Naive B cell (primary cell): ENCODE results near the gene CAMTA1. TPM values are rescaled to one million over a fixed set of nuclear protein-coding genes. Genes with fewer than 3 reads are reported as not detected.
"Not testable (repeated sequence)": the region's sequence is repeated elsewhere in the genome, so short reads cannot be mapped to it uniquely, and the experiment has no call there.

Experiments
- ATAC-seq, 2 donors: fragments of 150-1000 bp; cut with Tn5 transposase; 2 replicates each; pipeline ENCODE4 v1.10.0; 2021; ENCODE audit warnings: low read depth in 2 of 2, mild to moderate bottlenecking in 2 of 2, moderate library complexity in 2 of 2
- DNase-seq: peaks from one replicate; pipeline ENCODE4 v3.0.0; 2022
- H3K27ac Mint-ChIP-seq, 6 donors: one replicate each; pipeline ENCODE4 v1.8.0; 2020 to 2022; ENCODE audit warnings: mild to moderate bottlenecking in 6 of 6, mixed read lengths in 6 of 6, moderate library complexity in 5 of 6, inconsistent platforms in 2 of 6
- H3K27me3 Mint-ChIP-seq, 3 donors: one replicate each; pipeline ENCODE4 v1.8.0; 2021 to 2022; ENCODE audit warnings: mixed read lengths in 3 of 3, mild to moderate bottlenecking in 1 of 3
- H3K36me3 Mint-ChIP-seq, 2 donors: one replicate each; pipeline ENCODE4 v1.8.0; 2020 to 2022; ENCODE audit warnings: mixed read lengths in 2 of 2, inconsistent platforms in 1 of 2, mild to moderate bottlenecking in 1 of 2
- H3K4me1 Mint-ChIP-seq, 3 donors: one replicate each; pipeline ENCODE4 v1.8.0; 2020 to 2022; ENCODE audit warnings: mixed read lengths in 3 of 3, inconsistent platforms in 1 of 3, mild to moderate bottlenecking in 1 of 3, moderate library complexity in 1 of 3
- H3K4me3 Mint-ChIP-seq, 8 donors: one replicate each; pipeline ENCODE4 v1.8.0; 2020 to 2022; ENCODE audit warnings: mild to moderate bottlenecking in 8 of 8, mixed read lengths in 8 of 8, moderate library complexity in 8 of 8, inconsistent platforms in 2 of 8
- H3K9me3 Mint-ChIP-seq, 7 donors: one replicate each; pipeline ENCODE4 v1.8.0; 2020 to 2022; ENCODE audit warnings: mixed read lengths in 7 of 7, mild to moderate bottlenecking in 5 of 7, inconsistent platforms in 2 of 7, moderate library complexity in 1 of 7
- polyA plus RNA-seq, 6 donors: library from polyadenylated mRNA; unstranded; fragments of 300-500 nt; fragmentation: Illumina TruSeq; gene quantifications; one replicate each; pipeline ENCODE4 v1.2.3, GENCODE V29; 2021; ENCODE audit warnings: low read depth in 6 of 6

Gene CAMTA1
- polyA plus RNA-seq, 6 donors from 2014 or later = 75.4 to 140 (median 88.8) TPM

DNA sequence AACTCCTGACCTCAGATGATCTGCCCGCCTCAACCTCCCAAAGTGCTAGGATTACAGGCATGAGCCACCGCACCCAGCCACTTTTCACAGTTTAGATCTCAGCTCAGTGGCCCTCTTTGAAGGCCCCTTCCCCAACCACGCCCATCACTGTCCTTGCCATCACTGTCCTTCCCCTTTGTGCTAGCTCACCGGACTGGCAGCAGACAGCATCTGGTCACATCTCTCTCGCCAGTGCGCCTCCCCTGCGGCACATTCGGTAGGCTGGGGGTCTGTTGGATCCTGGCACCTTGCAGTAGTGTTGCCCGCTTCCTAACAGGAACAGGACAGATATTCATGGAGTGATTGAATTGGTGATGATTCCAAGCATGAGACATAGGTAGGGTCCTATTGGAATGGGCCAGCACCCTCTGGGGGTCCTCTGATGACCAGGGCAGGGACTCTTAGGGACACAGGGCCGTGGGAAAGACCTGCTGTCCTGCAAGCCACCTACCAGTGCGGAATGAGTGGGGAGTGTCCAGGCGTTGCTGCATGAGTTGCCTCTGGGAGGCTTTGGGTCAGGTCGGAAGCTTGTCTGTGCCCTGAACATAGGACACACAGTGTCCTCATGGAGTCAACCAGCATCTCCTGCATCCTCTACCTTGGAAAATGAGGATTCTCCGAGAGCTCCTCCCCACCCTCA, 807.0 kb downstream of the CAMTA1 start:
- DNase-seq (no peak), ATAC-seq (no peak)
- no peaks in the 10 kb centered on the region for H3K36me3 Mint-ChIP-seq
- H3K4me1 Mint-ChIP-seq = peaks cover 0 to 5% (median 0%) of the 10 kb centered on the region in 3 donors
- H3K27me3 Mint-ChIP-seq = peaks cover 0 to 12% (median 8%) of the 10 kb centered on the region in 3 donors
- no peak overlapping the region for H3K4me3 Mint-ChIP-seq
- no peak overlapping the region for H3K27ac Mint-ChIP-seq
- peaks cover 0 to 2% (median 0%) of the 10 kb centered on the region in 7 donors for H3K9me3 Mint-ChIP-seq

GRCh38 chr1:7594002-7594713, 808.9 kb downstream of the CAMTA1 start:
- no peak overlapping the region for H3K4me3 Mint-ChIP-seq
- peaks cover under 1 to 6% (median 3%) of the 10 kb centered on the region in 7 donors for H3K9me3 Mint-ChIP-seq
- no peak overlapping the region for H3K27ac Mint-ChIP-seq
- DNase-seq = no peak
- H3K4me1 Mint-ChIP-seq = peaks cover 0 to 5% (median 0%) of the 10 kb centered on the region in 3 donors
- H3K36me3 Mint-ChIP-seq = no peaks in the 10 kb centered on the region
- peaks cover 0 to 12% (median 8%) of the 10 kb centered on the region in 3 donors for H3K27me3 Mint-ChIP-seq
- ATAC-seq = no peak

DNA sequence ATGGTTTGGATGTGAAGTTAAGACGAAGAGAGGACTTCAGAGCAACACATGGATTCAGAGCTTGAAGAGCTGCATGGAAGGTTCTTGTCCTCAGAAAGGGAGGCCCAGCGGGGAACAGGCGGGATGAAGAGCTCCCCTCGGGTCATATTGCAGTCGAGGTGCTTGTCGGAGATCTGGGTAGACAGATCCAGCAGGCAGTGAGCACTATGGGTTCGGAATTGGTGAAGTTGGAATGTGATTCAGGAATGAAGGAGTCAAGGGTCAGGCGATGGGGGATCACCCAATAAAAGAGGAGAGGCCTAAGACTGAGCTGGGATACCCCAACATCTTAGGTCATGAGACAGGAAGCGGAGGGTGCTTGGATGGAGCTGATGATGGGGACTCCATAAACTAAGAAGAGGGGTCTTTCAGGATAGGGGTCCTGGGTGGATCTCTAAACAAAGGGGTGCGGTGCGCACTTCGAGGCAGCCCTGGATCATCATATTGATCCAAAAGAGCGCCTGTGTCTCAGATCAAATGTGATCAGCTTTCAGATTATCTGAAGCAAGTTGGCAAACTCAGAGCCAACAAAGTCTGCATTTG, 809.6 kb downstream of the CAMTA1 start:
- Mint-ChIP-seq H3K4me1 (peaks cover 0 to 5% (median 0%) of the 10 kb centered on the region in 3 donors), H3K9me3 (peaks cover 2 to 11% (median 4%) of the 10 kb centered on the region in 7 donors), H3K36me3 (no peaks in the 10 kb centered on the region), H3K27ac (no peak overlapping the region), H3K27me3 (peaks cover 1 to 12% (median 8%) of the 10 kb centered on the region in 3 donors), H3K4me3 (no peak overlapping the region)
- DNase-seq (no peak), ATAC-seq (no peak)

- Mint-ChIP-seq H3K36me3 (no peaks in the 10 kb centered on the region), H3K9me3 (peaks cover 2 to 15% (median 4%) of the 10 kb centered on the region in 7 donors), H3K4me1 (peaks cover 0 to 5% (median 0%) of the 10 kb centered on the region in 3 donors), H3K27me3 (peaks cover 3 to 12% (median 8%) of the 10 kb centered on the region in 3 donors), H3K27ac (no peak overlapping the region), H3K4me3 (no peak overlapping the region)
- ATAC-seq = no peak
- no peak for DNase-seq
These were observed 810.1 kb downstream of the CAMTA1 start for GRCh38 chr1:7595336-7595735.

DNA sequence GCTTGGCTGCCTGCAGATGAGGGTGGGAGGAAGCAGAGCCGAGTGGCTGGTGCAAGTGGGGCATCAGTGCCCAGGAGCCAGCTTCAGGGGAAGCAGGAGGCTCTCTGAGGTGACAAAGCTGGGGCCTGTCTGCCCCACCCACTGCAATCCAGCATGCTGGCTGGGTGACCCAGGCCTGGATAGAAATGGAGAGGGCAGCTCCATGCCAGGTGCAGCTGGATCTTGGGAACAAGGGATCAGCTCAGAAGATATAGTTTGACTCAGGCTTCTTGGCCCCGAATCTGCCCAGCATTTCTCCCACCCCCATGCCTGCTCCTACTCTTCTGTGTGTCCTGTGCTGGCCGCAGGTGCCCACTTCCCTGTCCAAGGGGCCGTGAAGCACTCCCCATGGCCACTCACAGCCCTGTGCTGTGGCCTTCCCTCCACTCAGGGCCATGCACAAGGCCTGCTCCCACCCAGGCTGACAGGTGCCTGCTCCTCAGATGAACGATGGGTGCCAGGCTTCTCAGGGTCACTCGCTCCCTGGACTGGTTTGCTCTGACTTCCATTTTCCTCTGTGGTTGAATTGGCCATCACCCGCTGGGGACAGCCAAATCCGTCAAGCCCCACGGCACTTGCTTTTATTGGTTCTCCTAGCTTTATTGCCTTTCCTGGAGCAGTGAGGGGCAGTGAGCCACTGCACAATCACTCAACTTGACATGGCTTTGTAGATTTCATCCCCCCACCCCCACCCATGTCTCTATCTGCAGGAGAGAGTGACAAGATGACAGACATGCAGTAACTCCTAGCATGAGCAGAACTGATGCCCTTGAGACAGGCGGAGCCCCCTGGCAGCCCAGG, 811.1 kb downstream of the CAMTA1 start:
- Mint-ChIP-seq H3K27ac (no peak overlapping the region), H3K4me3 (no peak overlapping the region), H3K4me1 (peaks cover 0 to 5% (median 0%) of the 10 kb centered on the region in 3 donors), H3K27me3 (peaks cover 3 to 12% (median 8%) of the 10 kb centered on the region in 3 donors), H3K9me3 (peaks cover 2 to 15% (median 4%) of the 10 kb centered on the region in 7 donors), H3K36me3 (no peaks in the 10 kb centered on the region)
- DNase-seq = no peak
- no peak for ATAC-seq

DNA sequence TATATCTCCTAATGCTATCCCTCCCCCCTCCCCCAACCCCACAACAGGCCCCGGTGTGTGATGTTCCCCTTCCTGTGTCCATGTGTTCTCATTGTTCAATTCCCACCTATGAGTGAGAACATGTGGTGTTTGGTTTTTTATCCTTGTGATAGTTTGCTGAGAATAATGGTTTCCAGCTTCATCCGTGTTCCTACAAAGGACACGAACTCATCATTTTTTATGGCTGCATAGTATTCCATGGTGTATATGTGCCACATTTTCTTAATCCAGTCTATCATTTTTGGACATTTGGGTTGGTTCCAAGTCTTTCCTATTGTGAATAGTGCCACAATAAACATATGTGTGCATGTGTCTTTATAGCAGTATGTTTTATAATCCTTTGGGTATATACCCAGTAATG, 812.8 kb downstream of the CAMTA1 start:
- H3K9me3 Mint-ChIP-seq = peaks cover 2 to 15% (median 4%) of the 10 kb centered on the region in 7 donors
- H3K4me3 Mint-ChIP-seq, DNase-seq, H3K27ac Mint-ChIP-seq, H3K4me1 Mint-ChIP-seq, H3K36me3 Mint-ChIP-seq, ATAC-seq, H3K27me3 Mint-ChIP-seq: not testable (repeated sequence)

DNA sequence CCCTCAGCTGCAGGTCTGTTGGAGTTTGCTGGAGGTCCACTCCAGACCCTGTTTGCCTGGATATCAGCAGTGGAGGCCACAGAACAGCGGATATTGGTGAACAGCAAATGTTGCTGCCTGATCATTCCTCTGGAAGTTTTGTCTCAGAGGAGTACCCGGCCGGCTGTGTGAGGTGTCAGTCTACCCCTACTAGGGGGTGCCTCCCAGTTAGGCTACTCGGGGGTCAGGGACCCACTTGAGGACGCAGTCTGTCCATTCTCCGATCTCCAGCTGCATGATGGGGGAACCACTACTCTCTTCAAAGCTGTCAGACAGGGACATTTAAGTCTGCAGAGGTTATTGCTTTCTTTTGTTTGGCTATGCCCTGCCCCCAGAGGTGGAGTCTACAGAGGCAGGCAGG, 819.7 kb downstream of the CAMTA1 start:
- not testable (repeated sequence) for H3K36me3 Mint-ChIP-seq, ATAC-seq, H3K27ac Mint-ChIP-seq, H3K4me1 Mint-ChIP-seq, H3K4me3 Mint-ChIP-seq, DNase-seq
- Mint-ChIP-seq H3K27me3 (peaks cover under 1 to 21% (median 15%) of the 10 kb centered on the region in 3 donors), H3K9me3 (peaks cover 0 to 13% (median 6%) of the 10 kb centered on the region in 7 donors)

DNA sequence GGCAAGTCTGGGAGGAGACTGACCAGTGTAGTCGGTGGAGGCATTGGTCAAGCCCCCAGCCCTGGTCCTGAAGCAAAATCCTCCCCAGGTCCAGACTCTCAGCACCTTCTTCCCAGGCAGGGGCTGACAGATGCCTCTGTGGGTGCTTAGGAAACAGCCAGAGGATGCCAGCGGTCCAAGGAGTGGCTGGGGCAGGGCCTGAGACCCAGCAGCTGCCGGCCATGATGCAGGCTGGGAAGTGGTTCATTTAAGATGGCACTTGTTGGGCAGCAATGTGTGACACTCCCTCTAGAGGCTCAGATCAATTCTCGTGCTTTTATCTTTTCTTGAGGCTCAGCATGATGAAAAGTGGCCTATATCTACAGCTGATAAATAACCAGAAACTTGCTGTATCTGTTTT, 820.8 kb downstream of the CAMTA1 start:
- DNase-seq (no peak), ATAC-seq (no peak)
- Mint-ChIP-seq H3K27me3 (peaks cover 0 to 23% (median 17%) of the 10 kb centered on the region in 3 donors), H3K36me3 (no peaks in the 10 kb centered on the region), H3K4me3 (no peak overlapping the region), H3K27ac (no peak overlapping the region), H3K9me3 (peaks cover 0 to 13% (median 4%) of the 10 kb centered on the region in 7 donors), H3K4me1 (no peaks in the 10 kb centered on the region)

DNA sequence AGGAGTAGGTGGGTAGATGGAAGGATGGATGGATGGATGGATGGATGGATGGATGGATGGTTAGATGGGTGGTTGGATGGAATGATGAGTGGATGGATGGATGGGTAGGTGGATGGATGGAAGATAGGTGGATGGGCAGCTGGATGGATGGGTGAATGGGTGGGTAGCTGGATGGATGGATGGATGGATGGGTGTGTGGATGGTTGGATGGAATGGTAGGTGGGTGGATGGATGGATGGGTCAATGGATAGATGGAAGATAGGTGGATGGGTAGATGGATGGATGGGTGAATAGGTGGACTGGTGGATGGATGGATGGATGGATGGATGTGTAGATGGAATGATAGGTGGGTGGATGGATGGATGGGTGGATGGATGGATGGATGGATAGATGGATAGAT, 821.8 kb downstream of the CAMTA1 start:
- H3K36me3 Mint-ChIP-seq = no peaks in the 10 kb centered on the region
- DNase-seq (no peak), ATAC-seq (no peak)
- H3K27ac Mint-ChIP-seq = no peak overlapping the region
- no peak overlapping the region for H3K4me3 Mint-ChIP-seq
- H3K9me3 Mint-ChIP-seq = peaks cover 0 to 13% (median 4%) of the 10 kb centered on the region in 7 donors
- no peaks in the 10 kb centered on the region for H3K4me1 Mint-ChIP-seq
- peaks cover 0 to 23% (median 17%) of the 10 kb centered on the region in 3 donors for H3K27me3 Mint-ChIP-seq

GRCh38 chr1:7608628-7609305, 823.5 kb downstream of the CAMTA1 start:
- Mint-ChIP-seq H3K9me3 (peaks cover 0 to 13% (median 4%) of the 10 kb centered on the region in 7 donors), H3K4me1 (no peaks in the 10 kb centered on the region), H3K4me3 (no peak overlapping the region), H3K27me3 (peaks cover 0 to 36% (median 27%) of the 10 kb centered on the region in 3 donors), H3K27ac (no peak overlapping the region), H3K36me3 (no peaks in the 10 kb centered on the region)
- ATAC-seq (no peak), DNase-seq (no peak)

DNA sequence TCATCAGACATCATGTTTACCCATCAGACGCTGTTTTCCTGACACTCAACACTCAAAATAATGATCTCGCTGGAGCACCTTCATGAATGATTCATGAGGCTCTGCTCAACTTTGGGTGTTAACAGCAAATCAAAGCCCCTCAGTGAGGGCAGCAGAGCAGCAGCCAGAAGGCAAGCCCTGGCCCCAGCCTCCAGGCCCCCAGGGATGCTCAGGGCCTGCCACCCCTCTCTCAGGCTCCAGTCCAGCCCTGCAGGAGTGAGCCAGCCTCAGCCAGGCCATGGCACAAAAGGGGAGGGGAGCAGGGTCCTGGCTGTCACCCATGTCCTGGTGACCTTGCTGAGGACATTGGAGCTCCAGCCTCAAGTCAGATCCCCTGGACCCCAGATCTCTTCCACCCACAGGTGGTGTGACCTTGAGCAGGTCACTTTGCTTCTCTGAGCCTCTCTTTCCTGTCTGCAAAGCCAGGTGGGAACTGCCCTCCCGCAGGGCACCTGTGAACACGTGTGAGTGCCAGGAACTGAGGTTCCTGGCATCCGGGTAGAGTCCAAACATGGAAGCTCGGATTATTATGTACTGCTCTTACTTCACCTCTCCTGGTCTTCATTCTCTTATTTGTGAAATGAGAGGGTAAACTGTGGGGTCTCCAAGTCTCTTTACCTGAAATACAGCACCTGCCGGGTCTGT, 824.2 kb downstream of the CAMTA1 start:
- Mint-ChIP-seq H3K36me3 (no peaks in the 10 kb centered on the region), H3K4me1 (no peaks in the 10 kb centered on the region), H3K9me3 (peaks cover 0 to 13% (median 4%) of the 10 kb centered on the region in 7 donors), H3K27me3 (peaks cover 0 to 36% (median 27%) of the 10 kb centered on the region in 3 donors), H3K4me3 (no peak overlapping the region), H3K27ac (no peak overlapping the region)
- DNase-seq (no peak), ATAC-seq (no peak)

- no peak for DNase-seq
- H3K27me3 Mint-ChIP-seq = peaks cover 0 to 36% (median 27%) of the 10 kb centered on the region in 3 donors
These were observed 825.0 kb downstream of the CAMTA1 start for GRCh38 chr1:7610106-7610731.

More at GRCh38 chr1:7610106-7610731, 825.0 kb downstream of the CAMTA1 start:
- H3K4me3 Mint-ChIP-seq = no peak overlapping the region
- peak overlapping the region in 1 of 6 donors; percentile 14 for H3K27ac Mint-ChIP-seq
- H3K9me3 Mint-ChIP-seq = peaks cover 0 to 13% (median 4%) of the 10 kb centered on the region in 7 donors
- no peak for ATAC-seq
- H3K4me1 Mint-ChIP-seq = no peaks in the 10 kb centered on the region
- no peaks in the 10 kb centered on the region for H3K36me3 Mint-ChIP-seq
